SU-DHL-6 (cell line): Measurements from ENCODE around the gene ARID4A.

Experiments used
- H2AFZ ChIP-seq: fragments of 200-600 bp; sonication (generic); 2 replicates; pipeline ENCODE4 v1.6.1; 2014; ENCODE audit warnings: low read depth, mild to moderate bottlenecking, moderate library complexity, mixed read lengths, antibody characterized with exemption, low read length; ENCODE audit not compliant: severe bottlenecking
- H3F3A ChIP-seq: fragments of 200-600 bp; shearing (Covaris generic); 2 replicates; pipeline ENCODE4 v1.6.0; 2016; ENCODE audit warnings: antibody characterized with exemption, mild to moderate bottlenecking; ENCODE audit not compliant: insufficient read depth
- H3K27ac ChIP-seq: fragments of 200-600 bp; sonication (generic); 2 replicates; pipeline ENCODE4 v1.5.1; 2016; ENCODE audit warnings: low read depth, mild to moderate bottlenecking, low read length, moderate library complexity, mixed read lengths
- H3K27me3 ChIP-seq: fragments of 200-600 bp; sonication (generic), shearing (Covaris generic); 2 replicates; pipeline ENCODE4 v1.6.0; 2014; ENCODE audit warnings: mild to moderate bottlenecking, low read length
- H3K36me3 ChIP-seq: fragments of 200-600 bp; sonication (generic); 2 replicates; pipeline ENCODE4 v1.6.1; 2014; ENCODE audit warnings: mild to moderate bottlenecking, low read length, mixed read lengths
- H3K4me2 ChIP-seq: fragments of 300-600, 200-600 bp; shearing (Covaris generic), sonication (generic); 2 replicates; pipeline ENCODE4 v1.6.0; 2014; ENCODE audit warnings: low read length, low read depth, mild to moderate bottlenecking; ENCODE audit not compliant: poor library complexity, severe bottlenecking
- H3K4me3 ChIP-seq: fragments of 200-600 bp; sonication (generic); 2 replicates; pipeline ENCODE4 v1.5.1; 2014; ENCODE audit warnings: antibody characterized with exemption, low read length, mild to moderate bottlenecking, mixed read lengths; ENCODE audit not compliant: insufficient read depth, poor library complexity, severe bottlenecking
- H3K79me2 ChIP-seq: fragments of 200-600 bp; sonication (generic); 2 replicates; pipeline ENCODE4 v1.6.1; 2014; ENCODE audit warnings: mild to moderate bottlenecking, low read length, moderate library complexity; ENCODE audit not compliant: insufficient read depth
- H3K9ac ChIP-seq: fragments of 200-600 bp; sonication (generic); 2 replicates; pipeline ENCODE4 v1.7.0; 2014; ENCODE audit warnings: mild to moderate bottlenecking, low read length
- H3K9me2 ChIP-seq: fragments of 200-600 bp; sonication (generic); replicated peaks from 2 replicates; pipeline ENCODE4 v1.6.1; 2014; ENCODE audit warnings: low read length; ENCODE audit not compliant: insufficient read depth
- H3K9me3 ChIP-seq: fragments of 200-600 bp; sonication (generic); 2 replicates; pipeline ENCODE4 v1.6.1; 2014; ENCODE audit warnings: low read length, mixed read lengths; ENCODE audit not compliant: insufficient read depth
- H4K20me1 ChIP-seq: fragments of 200-600 bp; sonication (generic); 2 replicates; pipeline ENCODE4 v1.6.1; 2014; ENCODE audit warnings: low read depth, mild to moderate bottlenecking, antibody characterized with exemption, low read length, moderate library complexity, mixed read lengths
- CTCF ChIP-seq: fragments of 200-600 bp; sonication (generic); IDR thresholded peaks from one replicate; pipeline ENCODE4 v1.5.1; 2017; ENCODE audit warnings: antibody characterized with exemption, mild to moderate bottlenecking, low read length, moderate library complexity; ENCODE audit not compliant: insufficient read depth, poor library complexity, severe bottlenecking
- EZH2phosphoT487 ChIP-seq: fragments of 200-600 bp; sonication (generic), shearing (Covaris generic); conservative IDR thresholded peaks from 2 replicates; pipeline ENCODE4 v1.6.1; 2018; ENCODE audit warnings: mild to moderate bottlenecking, antibody characterized with exemption, low read length, moderate library complexity, mixed read lengths

ARID4A gene

GRCh38 chr14:58297412-58297761 is 968 bp upstream of the ARID4A start:
- Histone ChIP-seq H3K36me3 (peaks cover 24% of the 10 kb centered on the region), H3K9me2 (no peaks in the 10 kb centered on the region), H3K4me3 (peak overlapping the region; percentile 99), H3K9ac (peak overlapping the region; percentile 72), H4K20me1 (peaks cover 31% of the 10 kb centered on the region), H3F3A (peaks cover 8% of the 10 kb centered on the region; the same call in 1 of the 2 replicates), H3K4me2 (peak overlapping the region; percentile 96), H3K27ac (peak overlapping the region; percentile 86), H3K79me2 (peaks cover 78% of the 10 kb centered on the region), H3K27me3 (no peaks in the 10 kb centered on the region), H2AFZ (no peak overlapping the region), H3K9me3 (no peaks in the 10 kb centered on the region)
- TF ChIP-seq CTCF (no peak), EZH2phosphoT487 (no peak)

- Histone ChIP-seq H3K27me3 (no peaks in the 10 kb centered on the region), H4K20me1 (peaks cover 30% of the 10 kb centered on the region; the same call in 1 of the 2 replicates), H3F3A (peaks cover 8% of the 10 kb centered on the region; the same call in 1 of the 2 replicates), H2AFZ (peak overlapping the region; percentile 49), H3K9ac (peak overlapping the region; percentile 80), H3K4me2 (peak overlapping the region; percentile 96), H3K9me2 (no peaks in the 10 kb centered on the region), H3K27ac (peak overlapping the region; percentile 86), H3K79me2 (peaks cover 72% of the 10 kb centered on the region), H3K36me3 (peaks cover 19% of the 10 kb centered on the region), H3K9me3 (no peaks in the 10 kb centered on the region), H3K4me3 (peak overlapping the region; percentile 99)
- TF ChIP-seq EZH2phosphoT487 (no peak), CTCF (no peak)
Observed at GRCh38 chr14:58297762-58298476, 436 bp upstream of the ARID4A start.

- peak overlapping the region; percentile 66 for H3K4me3 ChIP-seq
- H2AFZ ChIP-seq: peak overlapping the region; percentile 59
Observed at GRCh38 chr14:58299401-58300330, 1.3 kb downstream of the ARID4A start.

More at GRCh38 chr14:58299401-58300330, 1.3 kb downstream of the ARID4A start:
- TF ChIP-seq CTCF: no peak
- TF ChIP-seq EZH2phosphoT487: no peak
- Histone ChIP-seq H3K36me3 (peaks cover 24% of the 10 kb centered on the region), H3K79me2 (peaks cover 62% of the 10 kb centered on the region), H4K20me1 (peaks cover 23% of the 10 kb centered on the region; the same call in 1 of the 2 replicates), H3F3A (peaks cover 8% of the 10 kb centered on the region; the same call in 1 of the 2 replicates), H3K9me2 (no peaks in the 10 kb centered on the region), H3K4me2 (peak overlapping the region; percentile 80), H3K9me3 (no peaks in the 10 kb centered on the region), H3K27ac (peak overlapping the region; percentile 47), H3K9ac (peak overlapping the region; percentile 80), H3K27me3 (no peaks in the 10 kb centered on the region)
